A673 (cell line): ENCODE results near the gene PES1.
"Not testable (repeated sequence)": the region's sequence is repeated elsewhere in the genome, so short reads cannot be mapped to it uniquely, and the experiment has no call there.

Experiments
- EZH2 ChIP-seq: fragments of 200-600 bp; sonication (generic); IDR thresholded peaks from 2 replicates; pipeline ENCODE4 v1.6.1; 2017; ENCODE audit warnings: borderline replicate concordance, low read depth, mild to moderate bottlenecking, mixed read lengths, antibody characterized with exemption, low read length; ENCODE audit not compliant: poor library complexity, severe bottlenecking
- TF ChIP-seq, protein P1 (sequence below): fragments of 300-800, 200-600 bp; sonication (generic); conservative IDR thresholded peaks from 2 replicates; pipeline ENCODE4 v1.5.1; 2017; ENCODE audit warnings: low read depth, mild to moderate bottlenecking, antibody characterized with exemption, low read length, moderate library complexity, mixed read lengths

DNA sequence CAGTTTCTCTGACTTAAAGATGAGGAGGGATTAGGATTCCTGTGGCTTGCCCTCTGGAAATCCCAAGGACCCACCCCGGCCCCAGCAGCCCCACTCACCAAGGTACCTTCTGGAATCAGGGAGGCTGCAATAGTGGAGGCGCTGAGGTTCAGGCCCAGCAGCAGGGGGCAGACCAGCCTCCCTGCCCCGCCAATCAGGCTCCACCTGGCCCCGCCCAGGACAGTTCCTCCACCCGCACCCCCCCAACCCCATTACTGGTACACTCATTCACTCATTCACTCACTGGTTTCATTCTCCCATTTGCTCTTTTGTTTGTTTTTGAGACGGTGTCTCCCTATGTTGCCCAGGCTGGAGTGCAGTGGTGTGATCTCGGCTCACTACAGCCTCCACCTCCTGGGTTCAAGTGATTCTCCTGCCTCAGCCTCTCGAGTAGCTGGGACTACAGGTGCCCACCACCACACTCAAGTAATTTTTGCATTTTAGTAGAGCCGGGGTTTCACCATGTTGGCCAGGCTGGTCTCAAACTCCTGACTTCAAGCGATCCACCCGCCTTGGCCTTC lies 31.0 kb downstream of the PES1 start:
- TF ChIP-seq, protein P1, sequence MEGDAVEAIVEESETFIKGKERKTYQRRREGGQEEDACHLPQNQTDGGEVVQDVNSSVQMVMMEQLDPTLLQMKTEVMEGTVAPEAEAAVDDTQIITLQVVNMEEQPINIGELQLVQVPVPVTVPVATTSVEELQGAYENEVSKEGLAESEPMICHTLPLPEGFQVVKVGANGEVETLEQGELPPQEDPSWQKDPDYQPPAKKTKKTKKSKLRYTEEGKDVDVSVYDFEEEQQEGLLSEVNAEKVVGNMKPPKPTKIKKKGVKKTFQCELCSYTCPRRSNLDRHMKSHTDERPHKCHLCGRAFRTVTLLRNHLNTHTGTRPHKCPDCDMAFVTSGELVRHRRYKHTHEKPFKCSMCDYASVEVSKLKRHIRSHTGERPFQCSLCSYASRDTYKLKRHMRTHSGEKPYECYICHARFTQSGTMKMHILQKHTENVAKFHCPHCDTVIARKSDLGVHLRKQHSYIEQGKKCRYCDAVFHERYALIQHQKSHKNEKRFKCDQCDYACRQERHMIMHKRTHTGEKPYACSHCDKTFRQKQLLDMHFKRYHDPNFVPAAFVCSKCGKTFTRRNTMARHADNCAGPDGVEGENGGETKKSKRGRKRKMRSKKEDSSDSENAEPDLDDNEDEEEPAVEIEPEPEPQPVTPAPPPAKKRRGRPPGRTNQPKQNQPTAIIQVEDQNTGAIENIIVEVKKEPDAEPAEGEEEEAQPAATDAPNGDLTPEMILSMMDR: 0 out of 2 replicates have a peak, but pooled peaks have one; percentile 22
- not testable (repeated sequence) for TF ChIP-seq EZH2
